Activated CD4-positive, alpha-beta memory T cell treated with anti-CD3 and anti-CD28 coated beads, Interleukin-2, amount 10 ng/mL, durations not matched to agents 7 days and 5 days (primary cell): ENCODE data around the gene MXD1. TPM values are rescaled to one million over a fixed set of nuclear protein-coding genes. Genes with fewer than 3 reads are reported as not detected.

Experiments
- CTCF ChIA-PET: fragments of 350-600 bp; sonication (Branson Sonifier 250); formaldehyde crosslinking; loops from one replicate; lab custom pipeline; 2021; ENCODE audit warnings: antibody characterized with exemption, inconsistent platforms; lab: Charles Lee
- POLR2A ChIA-PET: fragments of 350-600 bp; sonication (Branson Sonifier 250); formaldehyde crosslinking; loops from one replicate; lab custom pipeline; 2021; ENCODE audit warnings: antibody characterized with exemption; lab: Charles Lee
- DNase-seq: peaks from one replicate; pipeline ENCODE4 v3.0.0-alpha.2; 2020
- H3K27ac Mint-ChIP-seq: one replicate; pipeline ENCODE4 v1.8.0; 2021; ENCODE audit warnings: mild to moderate bottlenecking, mixed read lengths
- H3K27me3 Mint-ChIP-seq: one replicate; pipeline ENCODE4 v1.8.0; 2021; ENCODE audit warnings: mixed read lengths
- H3K36me3 Mint-ChIP-seq: one replicate; pipeline ENCODE4 v1.8.0; 2021; ENCODE audit warnings: low read depth, mixed read lengths
- H3K4me1 Mint-ChIP-seq: one replicate; pipeline ENCODE4 v1.8.0; 2021; ENCODE audit warnings: mixed read lengths
- H3K4me3 Mint-ChIP-seq: one replicate; pipeline ENCODE4 v1.8.0; 2021; ENCODE audit warnings: mild to moderate bottlenecking, mixed read lengths
- H3K9me3 Mint-ChIP-seq: one replicate; pipeline ENCODE4 v1.8.0; 2021; ENCODE audit warnings: mixed read lengths
- total RNA-seq, 2 experiments: library from RNA; stranded (reverse); gene quantifications; one replicate each; pipeline ENCODE4 v1.2.3, GENCODE V29; 2021

The MXD1 gene
- total RNA-seq, 2 experiments from 2014 or later: 40.8 to 47.5 TPM

DNA sequence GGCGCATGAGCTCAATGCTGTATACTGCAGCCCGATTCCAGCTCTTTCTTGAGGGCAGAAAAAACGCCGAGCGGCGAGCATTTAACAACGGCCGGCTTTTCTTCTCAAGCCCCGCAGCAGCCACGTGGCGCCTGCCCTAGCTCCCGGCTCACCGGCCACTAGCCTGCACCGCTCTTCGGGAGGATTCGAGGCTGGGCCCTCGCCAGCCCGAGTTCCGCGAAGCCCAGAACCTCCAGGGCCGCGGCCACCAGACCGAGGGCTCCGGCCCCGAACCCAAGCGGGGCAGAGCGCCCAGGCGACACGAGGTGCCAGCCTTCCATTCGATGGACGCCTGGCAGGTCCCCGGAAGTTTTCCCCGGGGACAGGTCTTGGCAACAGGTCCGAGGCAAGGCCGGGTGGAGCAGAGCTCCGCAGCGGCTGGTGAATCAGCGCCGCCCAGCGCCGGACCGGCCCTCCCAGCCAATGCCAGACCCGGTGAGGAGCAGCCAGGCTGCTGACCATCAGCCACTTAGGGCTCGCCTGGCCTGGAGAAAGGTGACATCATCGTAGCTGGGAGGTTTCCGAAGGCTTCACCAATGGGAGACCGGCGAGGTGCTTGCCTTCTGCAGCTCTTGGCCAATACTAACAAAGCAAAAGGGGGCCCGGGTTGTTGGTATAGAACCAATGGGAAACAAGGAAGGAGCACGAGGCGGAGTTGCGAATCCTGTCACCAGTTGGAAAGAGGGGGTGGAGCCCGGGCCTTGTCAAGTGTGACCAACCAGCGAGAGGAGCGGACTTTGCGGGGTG lies 552 bp upstream of the MXD1 start:
- Mint-ChIP-seq H3K4me1 (peaks cover 43% of the 10 kb centered on the region), H3K4me3 (peak overlapping the region; percentile 82), H3K27ac (peak overlapping the region; percentile 81), H3K27me3 (no peaks in the 10 kb centered on the region), H3K9me3 (no peaks in the 10 kb centered on the region), H3K36me3 (peaks cover 36% of the 10 kb centered on the region)
- ChIA-PET CTCF (interaction anchor here (0.6 to 8.5 kb wide), 29 partner anchors 9 to 389 kb away, joined by 3 to 251 read pairs (median 8); partner anchors contain the start of genes C2orf42, FAM136A, PCBP1 and PCYOX1), POLR2A (interaction anchor here (0.7 to 9.4 kb wide), 49 partner anchors 9 to 486 kb away, joined by 3 to 287 read pairs (median 6); partner anchors contain the start of genes C2orf42, FAM136A, PCBP1 and PCYOX1)
- DNase-seq: peak; percentile 100

DNA sequence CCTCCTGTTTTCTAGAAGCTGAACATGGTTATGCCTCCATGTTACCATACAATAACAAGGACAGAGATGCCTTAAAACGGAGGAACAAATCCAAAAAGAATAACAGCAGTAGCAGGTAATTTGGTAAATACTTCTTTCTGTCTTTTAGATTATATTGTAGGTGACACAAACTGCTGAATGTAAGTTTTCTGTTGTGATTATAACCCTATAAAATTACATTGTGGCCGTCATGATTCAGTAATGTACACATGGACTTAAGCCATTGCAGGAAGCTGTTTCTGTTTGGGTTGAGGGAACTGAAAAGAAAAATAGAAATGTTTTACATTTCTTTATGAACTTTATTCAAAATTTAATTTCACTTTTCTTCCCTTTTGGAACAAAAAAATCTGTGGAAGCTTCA lies 1.2 kb downstream of the MXD1 start:
- ChIA-PET POLR2A (interaction anchor here (0.8 to 9.4 kb wide), 16 partner anchors 16 to 377 kb away, joined by 3 to 287 read pairs (median 45); partner anchors contain the start of genes PCBP1, PCYOX1, SNRNP27 and SNRPG), CTCF (interaction anchor here (0.9 to 8.5 kb wide), 9 partner anchors 9 to 227 kb away, joined by 3 to 251 read pairs (median 23); partner anchors contain the start of gene PCBP1)
- peak overlapping the region; percentile 22 for H3K27ac Mint-ChIP-seq
- peaks cover 38% of the 10 kb centered on the region for H3K36me3 Mint-ChIP-seq
- H3K4me1 Mint-ChIP-seq: peaks cover 48% of the 10 kb centered on the region
- H3K27me3 Mint-ChIP-seq: no peaks in the 10 kb centered on the region
- no peaks in the 10 kb centered on the region for H3K9me3 Mint-ChIP-seq
- DNase-seq: no peak
- H3K4me3 Mint-ChIP-seq: peak overlapping the region; percentile 70

DNA sequence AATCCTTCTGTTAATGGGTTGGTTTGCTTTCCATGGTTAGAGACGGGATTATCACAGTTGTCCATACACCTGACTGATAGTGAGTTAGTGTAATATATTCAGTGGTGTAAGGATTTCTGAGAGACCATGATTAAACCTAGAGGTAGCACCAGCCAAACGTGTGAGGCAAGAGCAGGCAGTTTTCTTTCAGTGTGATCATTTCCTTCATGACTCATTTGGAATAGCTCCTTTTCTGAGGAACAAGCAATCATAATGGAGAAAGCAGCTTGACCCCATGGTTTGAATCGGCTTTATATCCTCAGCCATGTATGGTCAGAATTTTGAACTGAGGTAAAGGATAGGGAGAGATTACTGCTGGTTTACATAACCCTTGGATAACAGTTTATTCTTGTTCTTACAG lies 2.9 kb downstream of the MXD1 start:
- H3K4me3 Mint-ChIP-seq: peak overlapping the region; percentile 11
- no peak for DNase-seq
- H3K9me3 Mint-ChIP-seq: no peaks in the 10 kb centered on the region
- no peak overlapping the region for H3K27ac Mint-ChIP-seq
- peaks cover 46% of the 10 kb centered on the region for H3K36me3 Mint-ChIP-seq
- peaks cover 41% of the 10 kb centered on the region for H3K4me1 Mint-ChIP-seq
- no peaks in the 10 kb centered on the region for H3K27me3 Mint-ChIP-seq
- ChIA-PET CTCF (interaction anchor here (1.2 to 8.5 kb wide), 2 partner anchors 156 to 375 kb away, joined by 3 to 251 read pairs; partner anchors contain the start of gene SNRPG), POLR2A (interaction anchor here (7.3 to 9.4 kb wide), 3 partner anchors 126 to 227 kb away, joined by 96 to 228 read pairs (median 218); no protein-coding TSS in a partner anchor)

DNA sequence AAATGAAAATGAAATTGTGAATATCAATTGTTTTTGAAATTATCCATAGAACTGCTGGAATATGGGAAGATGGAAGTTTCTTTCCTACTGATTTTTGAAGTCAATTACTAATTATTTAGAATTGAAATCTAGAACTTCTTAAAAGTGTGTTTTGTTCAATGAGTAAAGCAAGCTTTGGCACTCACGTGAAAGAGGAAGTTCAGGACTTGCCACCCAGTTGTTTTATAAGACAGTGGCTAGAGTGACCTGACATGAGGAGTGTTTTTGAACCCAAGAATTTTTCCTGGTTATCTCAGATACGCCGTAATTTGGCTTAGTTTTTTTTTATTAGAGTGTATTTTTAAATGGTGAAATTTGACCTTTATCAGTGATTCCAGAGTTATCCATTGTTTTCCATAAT lies 3.5 kb downstream of the MXD1 start:
- Mint-ChIP-seq H3K27me3 (no peaks in the 10 kb centered on the region), H3K36me3 (peaks cover 52% of the 10 kb centered on the region), H3K4me1 (peaks cover 42% of the 10 kb centered on the region), H3K4me3 (no peak overlapping the region), H3K27ac (no peak overlapping the region), H3K9me3 (no peaks in the 10 kb centered on the region)
- ChIA-PET CTCF (interaction anchor here (1.2 to 8.5 kb wide), 2 partner anchors 155 to 375 kb away, joined by 3 to 251 read pairs; partner anchors contain the start of gene SNRPG), POLR2A (interaction anchor here (7.3 kb wide), 1 partner anchor 125 kb away, joined by 96 read pairs; no protein-coding TSS in a partner anchor)
- DNase-seq: no peak

DNA sequence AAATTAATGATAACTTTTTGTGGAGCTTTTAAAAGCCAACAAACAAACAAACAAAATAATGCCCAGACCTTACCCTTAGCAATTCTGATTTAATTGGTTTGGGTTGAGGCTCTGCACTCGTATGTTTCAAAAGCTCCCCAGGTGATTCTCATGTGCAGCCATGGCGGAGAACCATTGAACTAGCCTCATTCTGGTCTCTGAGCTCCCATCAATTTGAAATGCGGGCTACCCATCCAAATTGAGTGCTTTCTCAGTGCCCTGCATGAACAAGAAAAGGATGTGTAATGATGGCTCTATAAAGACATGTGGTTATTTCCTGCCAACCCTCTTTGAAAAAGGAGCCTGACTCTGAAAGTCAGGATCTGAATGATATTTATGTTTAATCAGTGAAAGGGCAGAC lies 8.2 kb downstream of the MXD1 start:
- DNase-seq: no peak
- Mint-ChIP-seq H3K9me3 (no peaks in the 10 kb centered on the region), H3K4me1 (peaks cover 29% of the 10 kb centered on the region), H3K27ac (no peak overlapping the region), H3K36me3 (peaks cover 67% of the 10 kb centered on the region), H3K27me3 (no peaks in the 10 kb centered on the region), H3K4me3 (no peak overlapping the region)
- CTCF ChIA-PET: interaction anchor here (0.6 to 1.2 kb wide), 4 partner anchors 9 to 323 kb away, joined by 3 read pairs; no protein-coding TSS in a partner anchor
- POLR2A ChIA-PET: interaction anchor here (0.8 to 1.7 kb wide), 5 partner anchors 9 to 162 kb away, joined by 3 to 6 read pairs (median 3); partner anchors contain the start of gene MXD1

DNA sequence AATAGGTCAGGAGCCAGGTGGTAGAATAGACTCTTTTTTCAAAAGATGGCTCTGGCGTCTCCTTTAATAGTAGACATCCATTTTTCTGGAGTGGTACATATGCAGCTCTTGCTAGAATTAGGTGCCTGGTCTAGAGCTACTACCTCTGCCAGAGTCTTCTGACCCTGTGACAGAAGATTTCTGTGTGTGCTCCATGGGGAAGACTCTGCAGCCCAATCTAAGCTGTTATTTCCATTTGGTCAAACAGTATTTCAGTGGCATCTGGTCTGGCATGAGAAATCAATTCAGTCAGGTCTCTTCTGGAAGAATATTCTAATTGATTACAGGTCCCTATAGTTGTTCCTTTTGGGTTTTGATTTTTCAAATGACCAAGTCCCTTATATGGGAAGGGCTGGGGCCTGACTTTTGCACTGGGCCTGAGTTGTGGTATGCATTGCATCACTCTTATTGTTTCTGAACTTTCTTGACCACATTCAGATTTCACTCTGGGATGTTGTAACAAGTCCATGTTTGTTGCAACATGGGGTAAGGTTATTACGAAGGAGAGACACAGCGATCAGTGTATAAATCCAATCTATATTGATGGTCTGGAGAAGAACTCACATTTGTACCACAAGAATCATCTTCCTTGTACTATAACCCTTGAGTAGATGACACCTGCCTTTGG lies 12.1 kb downstream of the MXD1 start:
- DNase-seq: no peak
- no peaks in the 10 kb centered on the region for H3K9me3 Mint-ChIP-seq
- no peak overlapping the region for H3K4me3 Mint-ChIP-seq
- H3K36me3 Mint-ChIP-seq: peaks cover 70% of the 10 kb centered on the region
- H3K27me3 Mint-ChIP-seq: no peaks in the 10 kb centered on the region
- POLR2A ChIA-PET: no interaction called here
- H3K4me1 Mint-ChIP-seq: peaks cover 36% of the 10 kb centered on the region
- CTCF ChIA-PET: no interaction called here
- H3K27ac Mint-ChIP-seq: no peak overlapping the region

DNA sequence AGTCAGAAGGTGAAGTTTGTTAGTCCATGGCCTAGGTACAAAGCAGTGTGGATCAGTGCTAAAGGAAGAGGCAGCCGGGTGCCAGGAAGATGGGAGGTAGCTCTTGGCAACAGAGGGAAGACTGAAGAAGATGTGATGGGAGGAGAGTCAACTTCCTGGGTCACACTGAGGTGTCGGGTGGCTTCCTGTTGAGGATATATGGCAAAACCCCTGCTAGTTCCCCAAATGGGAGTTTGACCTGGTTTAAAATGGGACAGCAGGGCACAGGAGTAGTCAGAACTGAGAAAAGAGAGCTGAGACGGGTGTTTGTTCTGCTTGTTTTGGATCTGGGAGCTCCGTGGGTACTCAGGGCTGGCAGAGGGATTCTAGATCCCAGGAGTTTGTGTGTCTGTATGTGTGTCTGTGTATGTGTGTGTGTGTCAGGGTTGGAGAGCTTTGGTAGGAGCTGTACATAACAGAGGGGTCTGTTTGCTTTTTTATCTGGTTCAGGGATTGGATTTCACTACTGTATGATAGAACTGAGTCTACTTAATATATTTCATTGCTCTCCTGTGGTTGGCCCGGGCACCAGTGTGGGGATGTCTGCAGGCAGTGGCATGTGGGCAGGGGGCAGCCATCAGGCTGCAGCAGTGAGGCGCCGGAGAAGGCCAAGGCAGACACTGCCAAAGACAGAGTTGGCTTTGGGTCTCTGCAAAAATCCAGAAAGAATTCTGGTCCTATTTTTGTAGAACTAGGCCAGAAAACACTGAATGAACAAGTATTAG lies 17.1 kb downstream of the MXD1 start:
- ChIA-PET POLR2A (interaction anchor here (0.7 to 3.1 kb wide), 9 partner anchors 13 to 211 kb away, joined by 3 to 21 read pairs (median 4); partner anchors contain the start of gene MXD1), CTCF (interaction anchor here (0.8 to 1.3 kb wide), 3 partner anchors 9 to 20 kb away, joined by 3 to 4 read pairs (median 3); no protein-coding TSS in a partner anchor)
- DNase-seq: no peak
- H3K9me3 Mint-ChIP-seq: no peaks in the 10 kb centered on the region
- peak overlapping the region; percentile 44 for H3K27ac Mint-ChIP-seq
- peaks cover 69% of the 10 kb centered on the region for H3K36me3 Mint-ChIP-seq
- H3K4me3 Mint-ChIP-seq: no peak overlapping the region
- H3K4me1 Mint-ChIP-seq: peaks cover 47% of the 10 kb centered on the region
- no peaks in the 10 kb centered on the region for H3K27me3 Mint-ChIP-seq

DNA sequence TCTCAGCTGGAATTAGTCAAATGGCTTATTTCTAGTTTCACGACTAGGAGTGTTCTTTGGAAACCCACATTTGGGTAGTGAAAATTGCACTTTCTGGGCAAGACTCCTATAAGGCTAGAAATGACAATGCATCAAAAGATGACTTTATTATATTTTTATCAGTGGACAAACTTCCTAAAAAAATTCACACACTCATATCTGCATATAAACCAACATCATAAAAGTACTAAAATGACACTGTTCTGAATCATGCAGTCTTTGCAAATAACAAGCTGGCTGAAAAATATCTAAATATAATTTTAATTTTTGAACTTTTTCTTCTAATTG lies 17.6 kb downstream of the MXD1 start:
- H3K4me1 Mint-ChIP-seq: peaks cover 43% of the 10 kb centered on the region
- POLR2A ChIA-PET: interaction anchor here (1.1 to 3.1 kb wide), 6 partner anchors 14 to 211 kb away, joined by 4 to 21 read pairs (median 5); partner anchors contain the start of gene MXD1
- H3K4me3 Mint-ChIP-seq: no peak overlapping the region
- no peaks in the 10 kb centered on the region for H3K9me3 Mint-ChIP-seq
- DNase-seq: no peak
- H3K27ac Mint-ChIP-seq: no peak overlapping the region
- CTCF ChIA-PET: interaction anchor here (0.8 to 1.7 kb wide), 4 partner anchors 9 to 210 kb away, joined by 3 to 5 read pairs (median 4); no protein-coding TSS in a partner anchor
- H3K36me3 Mint-ChIP-seq: peaks cover 70% of the 10 kb centered on the region
- no peaks in the 10 kb centered on the region for H3K27me3 Mint-ChIP-seq

DNA sequence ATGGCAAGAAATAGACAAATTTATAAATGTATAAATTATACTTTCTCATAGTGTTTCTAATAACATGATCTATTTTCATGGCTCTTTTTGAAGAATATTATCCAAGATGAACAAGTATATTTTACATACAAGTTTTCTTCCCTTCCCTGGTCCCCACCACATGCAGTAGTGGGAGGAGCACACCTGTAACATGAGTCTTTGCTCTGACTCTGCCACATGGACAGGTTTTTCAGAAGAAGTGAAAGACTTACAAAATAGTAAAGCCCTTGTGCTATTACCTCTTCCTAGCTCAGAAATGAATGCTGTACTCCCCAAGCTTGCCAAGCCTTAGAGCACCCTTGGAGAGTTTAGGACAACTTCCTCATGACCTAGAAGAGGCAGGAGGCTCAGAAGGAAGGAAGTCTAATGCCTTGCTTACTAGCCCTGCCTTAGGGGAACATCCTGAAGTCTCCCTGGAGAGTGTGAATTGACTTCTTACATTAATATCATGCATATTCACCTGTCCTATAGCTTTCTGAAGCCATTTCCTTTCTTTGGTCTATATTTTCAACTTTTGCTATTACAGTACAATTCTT lies 18.4 kb downstream of the MXD1 start:
- ChIA-PET POLR2A (interaction anchor here (0.9 to 3.1 kb wide), 7 partner anchors 10 to 210 kb away, joined by 3 to 21 read pairs (median 4); partner anchors contain the start of gene MXD1), CTCF (interaction anchor here (0.6 to 1.7 kb wide), 7 partner anchors 13 to 367 kb away, joined by 3 to 5 read pairs (median 4); no protein-coding TSS in a partner anchor)
- no peak overlapping the region for H3K4me3 Mint-ChIP-seq
- no peak for DNase-seq
- H3K4me1 Mint-ChIP-seq: peaks cover 40% of the 10 kb centered on the region
- H3K9me3 Mint-ChIP-seq: no peaks in the 10 kb centered on the region
- H3K36me3 Mint-ChIP-seq: peaks cover 70% of the 10 kb centered on the region
- H3K27ac Mint-ChIP-seq: peak overlapping the region; percentile 53
- no peaks in the 10 kb centered on the region for H3K27me3 Mint-ChIP-seq

DNA sequence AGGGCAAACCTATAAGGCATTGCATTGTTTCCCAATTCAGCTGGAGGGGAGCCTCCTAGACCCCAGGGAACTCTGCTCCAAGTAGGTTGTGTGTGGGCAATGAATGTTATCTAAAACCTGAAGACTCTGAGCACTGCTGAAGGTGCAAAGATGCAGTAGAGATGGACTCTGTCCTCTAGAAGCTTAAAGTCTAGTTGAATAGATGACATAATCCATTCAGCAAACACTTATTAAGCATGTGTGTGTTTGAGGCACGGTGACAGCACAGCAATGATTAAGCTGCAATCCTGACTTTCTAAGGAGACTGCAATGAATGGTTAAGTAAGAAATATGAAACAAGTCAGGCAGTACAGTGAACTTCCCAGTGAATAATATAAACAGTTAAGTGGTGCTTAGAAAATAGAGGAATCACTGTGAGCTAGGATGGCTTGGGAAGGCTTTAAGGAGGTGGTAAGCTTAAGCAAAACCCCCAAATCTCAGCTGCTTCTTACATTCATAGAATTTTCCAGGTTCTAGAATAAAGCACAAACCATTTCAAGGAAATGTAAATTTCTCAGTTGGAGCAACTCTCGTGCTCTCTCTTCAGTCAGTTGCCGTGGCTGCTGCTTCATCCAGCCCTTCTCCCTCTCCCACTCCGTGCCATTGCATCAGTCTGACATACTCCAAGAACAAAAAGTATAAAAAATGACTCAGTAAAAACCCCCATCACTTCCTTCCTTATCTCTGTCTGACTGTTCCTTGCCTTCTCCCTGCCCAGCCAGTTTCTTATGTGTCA lies 19.1 kb downstream of the MXD1 start:
- peaks cover 74% of the 10 kb centered on the region for H3K36me3 Mint-ChIP-seq
- no peaks in the 10 kb centered on the region for H3K9me3 Mint-ChIP-seq
- peak overlapping the region; percentile 15 for H3K27ac Mint-ChIP-seq
- POLR2A ChIA-PET: interaction anchor here (0.9 to 3.1 kb wide), 8 partner anchors 11 to 209 kb away, joined by 3 to 21 read pairs (median 4); partner anchors contain the start of gene MXD1
- H3K4me3 Mint-ChIP-seq: no peak overlapping the region
- peaks cover 40% of the 10 kb centered on the region for H3K4me1 Mint-ChIP-seq
- CTCF ChIA-PET: interaction anchor here (0.6 to 1.7 kb wide), 5 partner anchors 12 to 296 kb away, joined by 3 to 5 read pairs (median 3); no protein-coding TSS in a partner anchor
- no peak for DNase-seq
- no peaks in the 10 kb centered on the region for H3K27me3 Mint-ChIP-seq

DNA sequence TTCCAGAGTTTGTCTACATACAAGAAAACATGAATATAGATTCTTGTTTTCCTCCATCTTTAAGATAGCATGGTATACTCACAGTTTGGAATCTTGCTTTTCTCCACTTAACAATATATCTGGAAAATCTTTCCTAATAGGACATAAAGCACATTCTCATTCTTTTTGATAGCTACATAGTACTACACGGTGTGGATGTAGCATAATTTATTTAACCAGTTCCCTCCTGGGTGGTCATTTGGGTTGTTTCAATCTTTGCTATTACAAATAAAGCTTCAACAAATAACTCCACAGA lies 19.7 kb downstream of the MXD1 start:
- H3K9me3 Mint-ChIP-seq: no peaks in the 10 kb centered on the region
- DNase-seq: no peak
- H3K27ac Mint-ChIP-seq: peak overlapping the region; percentile 15
- POLR2A ChIA-PET: interaction anchor here (1.3 to 2.8 kb wide), 3 partner anchors 11 to 208 kb away, joined by 4 to 10 read pairs (median 5); partner anchors contain the start of gene MXD1
- H3K4me1 Mint-ChIP-seq: peaks cover 40% of the 10 kb centered on the region
- H3K4me3 Mint-ChIP-seq: no peak overlapping the region
- H3K27me3 Mint-ChIP-seq: no peaks in the 10 kb centered on the region
- H3K36me3 Mint-ChIP-seq: peaks cover 76% of the 10 kb centered on the region
- CTCF ChIA-PET: interaction anchor here (0.9 to 1.5 kb wide), 2 partner anchors 137 to 295 kb away, joined by 3 to 4 read pairs; no protein-coding TSS in a partner anchor
